HCT116 (cell line): ENCODE results near the gene KBTBD13. TPM values are rescaled to one million over a fixed set of nuclear protein-coding genes. Genes with fewer than 3 reads are reported as not detected.

ENCODE experiments used
- ATAC-seq: fragments of 200-7000 bp; cut with Tn5 transposase; 2 replicates; pipeline ENCODE4 v1.9.1; 2020; ENCODE audit warnings: mild to moderate bottlenecking, moderate library complexity
- BruUV-seq: library from RNA; stranded (reverse); fragments of 400-500 nt; replicated peaks from 2 replicates; lab custom pipeline; 2021; lab: Mats Ljungman, UMichigan
- CTCF ChIA-PET: fragments of 300-600 bp; sonication (Branson Sonifier 250); formaldehyde crosslinking; loops from one replicate; lab custom pipeline; 2021; ENCODE audit warnings: antibody characterized with exemption; lab: Charles Lee
- POLR2A ChIA-PET: fragments of 300-600, 350-600 bp; sonication (Branson Sonifier 250); formaldehyde crosslinking; loops from one replicate; lab custom pipeline; 2021; ENCODE audit warnings: antibody characterized with exemption; lab: Charles Lee
- RAD21 ChIA-PET, 2 experiments: fragments of 300-600 bp; sonication (Branson Sonifier 250); formaldehyde crosslinking; loops; one replicate each; lab custom pipeline; 2023; ENCODE audit warnings: low total read pairs in 2 of 2; ENCODE audit not compliant: uncharacterized antibody in 2 of 2, unreplicated experiment in 2 of 2, low non-redundant PET in 1 of 2; lab: Charles Lee
- DNase-seq: peaks from one replicate; pipeline ENCODE4 v3.0.0-alpha.2; 2010; ENCODE audit warnings: low read depth, low spot score
- H2AFZ ChIP-seq: fragments of 200-600 bp; shearing (Covaris generic), sonication (generic); 2 replicates; pipeline ENCODE4 v1.6.1; 2017; ENCODE audit warnings: low read depth, mixed run types, mixed read lengths, antibody characterized with exemption, low read length; ENCODE audit not compliant: poor library complexity, severe bottlenecking
- H3K27ac ChIP-seq: 2 replicates; pipeline ENCODE4 v1.5.1; 2012; ENCODE audit warnings: low read depth, low read length
- H3K27me3 ChIP-seq: fragments of 200-600 bp; sonication (generic); 2 replicates; pipeline ENCODE4 v1.6.1; 2016; ENCODE audit warnings: mixed run types, low read length, mixed read lengths; ENCODE audit not compliant: insufficient read depth
- H3K36me3 ChIP-seq, 2 experiments: fragments of 200-500 bp in 1 of 2; fragments of 200-600 bp in 1 of 2; sonication (Bioruptor generic) in 1 of 2; sonication (generic) in 1 of 2; 2 replicates each; pipeline versions ENCODE4 v1.5.1 to v1.6.1; 2014 to 2016; ENCODE audit warnings: low read length in 2 of 2, inconsistent platforms in 1 of 2, mixed read lengths in 1 of 2, mixed run types in 1 of 2; ENCODE audit not compliant: insufficient read depth in 2 of 2, control insufficient read depth in 1 of 2
- H3K4me1 ChIP-seq, 2 experiments: fragments of 200-600 bp in 1 of 2; sonication (generic) in 1 of 2; 2 replicates each; pipeline versions ENCODE4 v1.5.1 to v1.6.1; 2012 to 2017; ENCODE audit warnings: low read length in 2 of 2, inconsistent platforms in 1 of 2, mild to moderate bottlenecking in 1 of 2, mixed read lengths in 1 of 2, mixed run types in 1 of 2, moderate library complexity in 1 of 2; ENCODE audit not compliant: insufficient read depth in 2 of 2, control insufficient read depth in 1 of 2
- H3K4me2 ChIP-seq: fragments of 200-600 bp; sonication (generic); 2 replicates; pipeline ENCODE4 v1.6.1; 2017; ENCODE audit warnings: mixed run types, low read length, mixed read lengths
- H3K4me3 ChIP-seq, 2 experiments: fragments of 200-600 bp in 1 of 2; sonication (generic) in 1 of 2; replicated peaks in 1 of 2; 2 replicates each; pipeline ENCODE4 v1.5.1; 2011 to 2016; ENCODE audit warnings: low read length in 2 of 2, control low read depth in 1 of 2, low read depth in 1 of 2, mild to moderate bottlenecking in 1 of 2, mixed read lengths in 1 of 2, mixed run types in 1 of 2
- H3K79me2 ChIP-seq: fragments of 200-600 bp; sonication (generic); 2 replicates; pipeline ENCODE4 v1.6.1; 2017; ENCODE audit warnings: mild to moderate bottlenecking, mixed run types, low read length, moderate library complexity, mixed read lengths; ENCODE audit not compliant: insufficient read depth
- H3K9ac ChIP-seq: fragments of 200-600 bp; sonication (generic); 2 replicates; pipeline ENCODE4 v1.6.1; 2016; ENCODE audit warnings: low read length, mixed read lengths
- H3K9me2 ChIP-seq: fragments of 200-600 bp; sonication (generic), shearing (Covaris generic); 2 replicates; pipeline ENCODE4 v1.6.1; 2017; ENCODE audit warnings: mixed run types, mild to moderate bottlenecking, moderate library complexity; ENCODE audit not compliant: insufficient read depth
- H3K9me3 ChIP-seq, 2 experiments: fragments of 200-500 bp in 1 of 2; fragments of 200-600 bp in 1 of 2; sonication (Bioruptor generic) in 1 of 2; sonication (generic) in 1 of 2; 2 replicates each; pipeline ENCODE4 v1.6.1; 2014 to 2017; ENCODE audit warnings: low read length in 2 of 2, mixed read lengths in 2 of 2, inconsistent platforms in 1 of 2, low read depth in 1 of 2, mild to moderate bottlenecking in 1 of 2, mixed run types in 1 of 2, moderate library complexity in 1 of 2; ENCODE audit not compliant: control insufficient read depth in 1 of 2, insufficient read depth in 1 of 2
- H4K20me1 ChIP-seq: fragments of 200-600 bp; sonication (generic), shearing (Covaris generic); 2 replicates; pipeline ENCODE4 v1.6.1; 2017; ENCODE audit warnings: mixed run types, mild to moderate bottlenecking, moderate library complexity; ENCODE audit not compliant: insufficient read depth
- CBX3 ChIP-seq: IDR thresholded peaks from 2 replicates; pipeline ENCODE4 v1.6.1; 2012; ENCODE audit warnings: low read depth
- EGR1 ChIP-seq: IDR thresholded peaks from 2 replicates; pipeline ENCODE4 v1.6.1; 2012; ENCODE audit warnings: low read depth
- ELF1 ChIP-seq: IDR thresholded peaks from 2 replicates; pipeline ENCODE4 v1.6.1; 2012; ENCODE audit warnings: low read depth, borderline replicate concordance
- EZH2 ChIP-seq: fragments of 200-600 bp; sonication (generic); IDR thresholded peaks from 2 replicates; pipeline ENCODE4 v1.6.1; 2017; ENCODE audit warnings: antibody characterized with exemption, mixed run types
- EZH2phosphoT487 ChIP-seq: fragments of 200-600 bp; IDR thresholded peaks from 2 replicates; pipeline ENCODE4 v1.6.1; 2018; ENCODE audit warnings: antibody characterized with exemption, borderline replicate concordance
- JUND ChIP-seq: IDR thresholded peaks from 2 replicates; pipeline ENCODE4 v1.6.1; 2012
- MAX ChIP-seq: IDR thresholded peaks from 2 replicates; pipeline ENCODE4 v1.6.1; 2012
- POLR2AphosphoS5 ChIP-seq: IDR thresholded peaks from 2 replicates; pipeline ENCODE4 v1.6.1; 2011; ENCODE audit warnings: mild to moderate bottlenecking, low read depth, low read length, moderate library complexity
- RAD21 ChIP-seq: IDR thresholded peaks from 2 replicates; pipeline ENCODE4 v1.6.1; 2012; ENCODE audit warnings: low read depth, mild to moderate bottlenecking
- SIN3A ChIP-seq: IDR thresholded peaks from 2 replicates; pipeline ENCODE4 v1.6.1; 2012; ENCODE audit warnings: low read depth
- SP1 ChIP-seq: IDR thresholded peaks from 2 replicates; pipeline ENCODE4 v1.6.1; 2012; ENCODE audit warnings: low read depth
- SRF ChIP-seq: IDR thresholded peaks from 2 replicates; pipeline ENCODE4 v1.6.1; 2012; ENCODE audit warnings: low read depth
- TCF7L2 ChIP-seq: IDR thresholded peaks from 2 replicates; pipeline ENCODE4 v1.7.0; 2011; ENCODE audit warnings: borderline replicate concordance, inconsistent platforms; ENCODE audit not compliant: insufficient read depth, insufficient read length; ENCODE audit errors: extremely low read depth
- ZNF274 ChIP-seq: fragments of 200-500 bp; sonication (Bioruptor generic); IDR thresholded peaks from 2 replicates; pipeline ENCODE4 v1.6.1; 2014; ENCODE audit warnings: mild to moderate bottlenecking, low read depth, low read length, inconsistent platforms
- intact Hi-C: fragments of 100-400 bp; cut with micrococcal nuclease; formaldehyde crosslinking; loops from 2 replicates; pipeline ENCODE4 v1.10.0; 2022
- total RNA-seq: library from RNA; stranded (reverse); gene quantifications from one replicate; pipeline ENCODE4 v1.2.1, GENCODE V29; 2021; ENCODE audit not compliant: unreplicated experiment
- TF ChIP-seq, protein P1 (sequence below), 3 experiments: fragments of 200-600 bp in 1 of 3; sonication (generic) in 1 of 3; IDR thresholded peaks in 2 of 3; conservative IDR thresholded peaks in 1 of 3; 2 replicates each; pipeline ENCODE4 v1.5.1; 2012 to 2017; ENCODE audit warnings: low read depth in 2 of 3, low read length in 2 of 3, antibody characterized with exemption in 1 of 3, borderline replicate concordance in 1 of 3, control low read depth in 1 of 3, mild to moderate bottlenecking in 1 of 3, mixed read lengths in 1 of 3, mixed run types in 1 of 3, moderate library complexity in 1 of 3; ENCODE audit not compliant: insufficient read depth in 1 of 3
- TF ChIP-seq, protein P2 (sequence below): IDR thresholded peaks from 2 replicates; pipeline ENCODE4 v1.6.1; 2012; ENCODE audit warnings: low read depth

Gene KBTBD13
- total RNA-seq, 1 experiment from 2014 or later: not detected

GRCh38 chr15:65094294-65094995, 17.9 kb downstream of the KBTBD13 start:
- Histone ChIP-seq H2AFZ (no peak overlapping the region), H3K27me3 (no peaks in the 10 kb centered on the region), H3K4me3 (no peak overlapping the region), H3K9ac (no peak overlapping the region), H3K27ac (no peak overlapping the region), H3K4me1 (no peaks in the 10 kb centered on the region), H3K36me3 (peaks cover 6% of the 10 kb centered on the region in 2 experiments; a peak in 3 of 4 replicates), H3K9me3 (no peaks in the 10 kb centered on the region), H3K4me2 (no peak overlapping the region), H3K79me2 (no peaks in the 10 kb centered on the region), H4K20me1 (no peaks in the 10 kb centered on the region), H3K9me2 (no peaks in the 10 kb centered on the region)
- RAD21 ChIA-PET: no interaction called here
- POLR2A ChIA-PET: no interaction called here
- CTCF ChIA-PET: interaction anchor here (1.1 kb wide), 1 partner anchor 8 kb away, joined by 3 read pairs; no protein-coding TSS in a partner anchor
- ATAC-seq (no peak), DNase-seq (no peak)
- no TSS peak for BruUV-seq
- intact Hi-C loops: no loop called here
- TF ChIP-seq SIN3A (no peak), EZH2phosphoT487 (no peak), SRF (no peak), MAX (no peak), EGR1 (no peak), RAD21 (no peak), SP1 (no peak), ELF1 (no peak), ZNF274 (no peak), JUND (no peak), TCF7L2 (no peak), CBX3 (no peak), EZH2 (no peak), POLR2AphosphoS5 (no peak)
- TF ChIP-seq, protein P1, sequence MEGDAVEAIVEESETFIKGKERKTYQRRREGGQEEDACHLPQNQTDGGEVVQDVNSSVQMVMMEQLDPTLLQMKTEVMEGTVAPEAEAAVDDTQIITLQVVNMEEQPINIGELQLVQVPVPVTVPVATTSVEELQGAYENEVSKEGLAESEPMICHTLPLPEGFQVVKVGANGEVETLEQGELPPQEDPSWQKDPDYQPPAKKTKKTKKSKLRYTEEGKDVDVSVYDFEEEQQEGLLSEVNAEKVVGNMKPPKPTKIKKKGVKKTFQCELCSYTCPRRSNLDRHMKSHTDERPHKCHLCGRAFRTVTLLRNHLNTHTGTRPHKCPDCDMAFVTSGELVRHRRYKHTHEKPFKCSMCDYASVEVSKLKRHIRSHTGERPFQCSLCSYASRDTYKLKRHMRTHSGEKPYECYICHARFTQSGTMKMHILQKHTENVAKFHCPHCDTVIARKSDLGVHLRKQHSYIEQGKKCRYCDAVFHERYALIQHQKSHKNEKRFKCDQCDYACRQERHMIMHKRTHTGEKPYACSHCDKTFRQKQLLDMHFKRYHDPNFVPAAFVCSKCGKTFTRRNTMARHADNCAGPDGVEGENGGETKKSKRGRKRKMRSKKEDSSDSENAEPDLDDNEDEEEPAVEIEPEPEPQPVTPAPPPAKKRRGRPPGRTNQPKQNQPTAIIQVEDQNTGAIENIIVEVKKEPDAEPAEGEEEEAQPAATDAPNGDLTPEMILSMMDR (IDR thresholded peaks at IDR 0.05 in 2 of 3, conservative IDR thresholded peaks at IDR 0.05 in 1 of 3; ENCODE audit: borderline replicate concordance in 1 of 3, insufficient read depth in 1 of 3, low read depth in 2 of 3, low read length in 2 of 3): no peak
- TF ChIP-seq, protein P2, sequence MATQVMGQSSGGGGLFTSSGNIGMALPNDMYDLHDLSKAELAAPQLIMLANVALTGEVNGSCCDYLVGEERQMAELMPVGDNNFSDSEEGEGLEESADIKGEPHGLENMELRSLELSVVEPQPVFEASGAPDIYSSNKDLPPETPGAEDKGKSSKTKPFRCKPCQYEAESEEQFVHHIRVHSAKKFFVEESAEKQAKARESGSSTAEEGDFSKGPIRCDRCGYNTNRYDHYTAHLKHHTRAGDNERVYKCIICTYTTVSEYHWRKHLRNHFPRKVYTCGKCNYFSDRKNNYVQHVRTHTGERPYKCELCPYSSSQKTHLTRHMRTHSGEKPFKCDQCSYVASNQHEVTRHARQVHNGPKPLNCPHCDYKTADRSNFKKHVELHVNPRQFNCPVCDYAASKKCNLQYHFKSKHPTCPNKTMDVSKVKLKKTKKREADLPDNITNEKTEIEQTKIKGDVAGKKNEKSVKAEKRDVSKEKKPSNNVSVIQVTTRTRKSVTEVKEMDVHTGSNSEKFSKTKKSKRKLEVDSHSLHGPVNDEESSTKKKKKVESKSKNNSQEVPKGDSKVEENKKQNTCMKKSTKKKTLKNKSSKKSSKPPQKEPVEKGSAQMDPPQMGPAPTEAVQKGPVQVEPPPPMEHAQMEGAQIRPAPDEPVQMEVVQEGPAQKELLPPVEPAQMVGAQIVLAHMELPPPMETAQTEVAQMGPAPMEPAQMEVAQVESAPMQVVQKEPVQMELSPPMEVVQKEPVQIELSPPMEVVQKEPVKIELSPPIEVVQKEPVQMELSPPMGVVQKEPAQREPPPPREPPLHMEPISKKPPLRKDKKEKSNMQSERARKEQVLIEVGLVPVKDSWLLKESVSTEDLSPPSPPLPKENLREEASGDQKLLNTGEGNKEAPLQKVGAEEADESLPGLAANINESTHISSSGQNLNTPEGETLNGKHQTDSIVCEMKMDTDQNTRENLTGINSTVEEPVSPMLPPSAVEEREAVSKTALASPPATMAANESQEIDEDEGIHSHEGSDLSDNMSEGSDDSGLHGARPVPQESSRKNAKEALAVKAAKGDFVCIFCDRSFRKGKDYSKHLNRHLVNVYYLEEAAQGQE: no peak
